Measurements from ENCODE around the gene PRKAA2. TPM values are rescaled to one million over a fixed set of nuclear protein-coding genes. Genes with fewer than 3 reads are reported as not detected.
A peak's percentile ranks its signal among the peaks of the same experiment; 100 is the strongest.

The PRKAA2 gene
- total and polyA plus RNA-seq, 2 of the 13 experiments (the other 11 are each of a cell fraction or from before 2014, with no cell fraction given) = 6.0 to 7.5 TPM

DNA sequence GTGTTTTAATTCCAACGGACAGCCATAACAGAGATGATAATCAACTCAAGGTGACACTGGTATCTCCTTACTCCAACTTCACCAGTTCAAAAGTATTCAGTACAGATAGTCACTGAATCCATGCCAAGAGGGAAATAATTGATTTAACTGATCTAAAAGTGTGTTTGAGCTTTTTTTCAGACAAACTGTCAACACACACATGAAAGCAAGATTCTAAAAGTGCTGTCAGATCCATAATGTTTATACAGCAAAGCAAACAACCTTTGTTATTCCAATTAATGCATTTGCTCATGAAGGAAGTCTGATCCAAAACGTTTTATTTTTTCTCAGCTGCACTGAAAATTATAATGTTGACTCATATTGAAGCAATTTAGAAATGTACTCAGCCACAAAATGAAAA lies 5.9 kb upstream of the PRKAA2 start (continued):
- TF ChIP-seq, protein P1, sequence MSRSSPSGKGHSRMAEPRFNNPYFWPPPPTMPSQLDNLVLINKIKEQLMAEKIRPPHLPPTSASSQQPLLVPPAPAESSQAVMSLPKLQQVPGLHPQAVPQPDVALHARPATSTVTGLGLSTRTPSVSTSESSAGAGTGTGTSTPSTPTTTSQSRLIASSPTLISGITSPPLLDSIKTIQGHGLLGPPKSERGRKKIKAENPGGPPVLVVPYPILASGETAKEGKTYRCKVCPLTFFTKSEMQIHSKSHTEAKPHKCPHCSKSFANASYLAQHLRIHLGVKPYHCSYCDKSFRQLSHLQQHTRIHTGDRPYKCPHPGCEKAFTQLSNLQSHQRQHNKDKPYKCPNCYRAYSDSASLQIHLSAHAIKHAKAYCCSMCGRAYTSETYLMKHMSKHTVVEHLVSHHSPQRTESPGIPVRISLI (CRISPR knock-in tag; IDR thresholded peaks at IDR 0.05; ENCODE audit: borderline replicate concordance) = peak; percentile 80; the same call in 1 of the 2 replicates
- TF ChIP-seq, protein P2, sequence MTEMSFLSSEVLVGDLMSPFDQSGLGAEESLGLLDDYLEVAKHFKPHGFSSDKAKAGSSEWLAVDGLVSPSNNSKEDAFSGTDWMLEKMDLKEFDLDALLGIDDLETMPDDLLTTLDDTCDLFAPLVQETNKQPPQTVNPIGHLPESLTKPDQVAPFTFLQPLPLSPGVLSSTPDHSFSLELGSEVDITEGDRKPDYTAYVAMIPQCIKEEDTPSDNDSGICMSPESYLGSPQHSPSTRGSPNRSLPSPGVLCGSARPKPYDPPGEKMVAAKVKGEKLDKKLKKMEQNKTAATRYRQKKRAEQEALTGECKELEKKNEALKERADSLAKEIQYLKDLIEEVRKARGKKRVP (CRISPR knock-in tag; IDR thresholded peaks at IDR 0.05) = no peak
- TF ChIP-seq CBX2 (IDR thresholded peaks at IDR 0.05; ENCODE audit: low read depth, low read length) = no peak
- TF ChIP-seq CBX2 (CRISPR knock-in tag; IDR thresholded peaks at IDR 0.05; ENCODE audit: low read depth) = no peak
- TF ChIP-seq ZFP36L1 (CRISPR knock-in tag; IDR thresholded peaks at IDR 0.05) = no peak
- no peak for TF ChIP-seq KDM5A (IDR thresholded peaks at IDR 0.05; ENCODE audit: borderline replicate concordance, low read length)
- peak; percentile 52; the same call in 1 of the 2 replicates for TF ChIP-seq ONECUT2 (CRISPR knock-in tag; IDR thresholded peaks at IDR 0.05)
- TF ChIP-seq, protein P3, sequence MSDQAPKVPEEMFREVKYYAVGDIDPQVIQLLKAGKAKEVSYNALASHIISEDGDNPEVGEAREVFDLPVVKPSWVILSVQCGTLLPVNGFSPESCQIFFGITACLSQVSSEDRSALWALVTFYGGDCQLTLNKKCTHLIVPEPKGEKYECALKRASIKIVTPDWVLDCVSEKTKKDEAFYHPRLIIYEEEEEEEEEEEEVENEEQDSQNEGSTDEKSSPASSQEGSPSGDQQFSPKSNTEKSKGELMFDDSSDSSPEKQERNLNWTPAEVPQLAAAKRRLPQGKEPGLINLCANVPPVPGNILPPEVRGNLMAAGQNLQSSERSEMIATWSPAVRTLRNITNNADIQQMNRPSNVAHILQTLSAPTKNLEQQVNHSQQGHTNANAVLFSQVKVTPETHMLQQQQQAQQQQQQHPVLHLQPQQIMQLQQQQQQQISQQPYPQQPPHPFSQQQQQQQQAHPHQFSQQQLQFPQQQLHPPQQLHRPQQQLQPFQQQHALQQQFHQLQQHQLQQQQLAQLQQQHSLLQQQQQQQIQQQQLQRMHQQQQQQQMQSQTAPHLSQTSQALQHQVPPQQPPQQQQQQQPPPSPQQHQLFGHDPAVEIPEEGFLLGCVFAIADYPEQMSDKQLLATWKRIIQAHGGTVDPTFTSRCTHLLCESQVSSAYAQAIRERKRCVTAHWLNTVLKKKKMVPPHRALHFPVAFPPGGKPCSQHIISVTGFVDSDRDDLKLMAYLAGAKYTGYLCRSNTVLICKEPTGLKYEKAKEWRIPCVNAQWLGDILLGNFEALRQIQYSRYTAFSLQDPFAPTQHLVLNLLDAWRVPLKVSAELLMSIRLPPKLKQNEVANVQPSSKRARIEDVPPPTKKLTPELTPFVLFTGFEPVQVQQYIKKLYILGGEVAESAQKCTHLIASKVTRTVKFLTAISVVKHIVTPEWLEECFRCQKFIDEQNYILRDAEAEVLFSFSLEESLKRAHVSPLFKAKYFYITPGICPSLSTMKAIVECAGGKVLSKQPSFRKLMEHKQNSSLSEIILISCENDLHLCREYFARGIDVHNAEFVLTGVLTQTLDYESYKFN (CRISPR knock-in tag; conservative IDR thresholded peaks at IDR 0.05) = peak; percentile 75
- TF ChIP-seq NR1H2 (CRISPR knock-in tag; IDR thresholded peaks at IDR 0.05; ENCODE audit: borderline replicate concordance, low read depth) = no peak
- TF ChIP-seq, protein P4, sequence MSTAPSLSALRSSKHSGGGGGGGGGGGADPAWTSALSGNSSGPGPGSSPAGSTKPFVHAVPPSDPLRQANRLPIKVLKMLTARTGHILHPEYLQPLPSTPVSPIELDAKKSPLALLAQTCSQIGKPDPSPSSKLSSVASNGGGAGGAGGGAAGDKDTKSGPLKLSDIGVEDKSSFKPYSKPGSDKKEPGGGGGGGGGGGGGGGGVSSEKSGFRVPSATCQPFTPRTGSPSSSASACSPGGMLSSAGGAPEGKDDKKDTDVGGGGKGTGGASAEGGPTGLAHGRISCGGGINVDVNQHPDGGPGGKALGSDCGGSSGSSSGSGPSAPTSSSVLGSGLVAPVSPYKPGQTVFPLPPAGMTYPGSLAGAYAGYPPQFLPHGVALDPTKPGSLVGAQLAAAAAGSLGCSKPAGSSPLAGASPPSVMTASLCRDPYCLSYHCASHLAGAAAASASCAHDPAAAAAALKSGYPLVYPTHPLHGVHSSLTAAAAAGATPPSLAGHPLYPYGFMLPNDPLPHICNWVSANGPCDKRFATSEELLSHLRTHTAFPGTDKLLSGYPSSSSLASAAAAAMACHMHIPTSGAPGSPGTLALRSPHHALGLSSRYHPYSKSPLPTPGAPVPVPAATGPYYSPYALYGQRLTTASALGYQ (CRISPR knock-in tag; IDR thresholded peaks at IDR 0.05) = 0 out of 2 replicates have a peak, but pooled peaks have one; percentile 37
- TF ChIP-seq ZFAT (CRISPR knock-in tag; conservative IDR thresholded peaks at IDR 0.05) = no peak
- peak; percentile 79 for TF ChIP-seq FOXA3 (CRISPR knock-in tag; IDR thresholded peaks at IDR 0.05)
- TF ChIP-seq AKAP8 (CRISPR knock-in tag; IDR thresholded peaks at IDR 0.05) = no peak
- TF ChIP-seq, protein P5, sequence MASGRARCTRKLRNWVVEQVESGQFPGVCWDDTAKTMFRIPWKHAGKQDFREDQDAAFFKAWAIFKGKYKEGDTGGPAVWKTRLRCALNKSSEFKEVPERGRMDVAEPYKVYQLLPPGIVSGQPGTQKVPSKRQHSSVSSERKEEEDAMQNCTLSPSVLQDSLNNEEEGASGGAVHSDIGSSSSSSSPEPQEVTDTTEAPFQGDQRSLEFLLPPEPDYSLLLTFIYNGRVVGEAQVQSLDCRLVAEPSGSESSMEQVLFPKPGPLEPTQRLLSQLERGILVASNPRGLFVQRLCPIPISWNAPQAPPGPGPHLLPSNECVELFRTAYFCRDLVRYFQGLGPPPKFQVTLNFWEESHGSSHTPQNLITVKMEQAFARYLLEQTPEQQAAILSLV (CRISPR knock-in tag; IDR thresholded peaks at IDR 0.05; ENCODE audit: borderline replicate concordance) = no peak
- TF ChIP-seq, protein P6, sequence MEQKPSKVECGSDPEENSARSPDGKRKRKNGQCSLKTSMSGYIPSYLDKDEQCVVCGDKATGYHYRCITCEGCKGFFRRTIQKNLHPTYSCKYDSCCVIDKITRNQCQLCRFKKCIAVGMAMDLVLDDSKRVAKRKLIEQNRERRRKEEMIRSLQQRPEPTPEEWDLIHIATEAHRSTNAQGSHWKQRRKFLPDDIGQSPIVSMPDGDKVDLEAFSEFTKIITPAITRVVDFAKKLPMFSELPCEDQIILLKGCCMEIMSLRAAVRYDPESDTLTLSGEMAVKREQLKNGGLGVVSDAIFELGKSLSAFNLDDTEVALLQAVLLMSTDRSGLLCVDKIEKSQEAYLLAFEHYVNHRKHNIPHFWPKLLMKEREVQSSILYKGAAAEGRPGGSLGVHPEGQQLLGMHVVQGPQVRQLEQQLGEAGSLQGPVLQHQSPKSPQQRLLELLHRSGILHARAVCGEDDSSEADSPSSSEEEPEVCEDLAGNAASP (CRISPR knock-in tag; IDR thresholded peaks at IDR 0.05; ENCODE audit: borderline replicate concordance) = no peak
- no peak for TF ChIP-seq THAP11 (CRISPR knock-in tag; IDR thresholded peaks at IDR 0.05)
- TF ChIP-seq ELF3 (CRISPR knock-in tag; IDR thresholded peaks at IDR 0.05) = 0 out of 2 replicates have a peak, but pooled peaks have one; percentile 19
- TF ChIP-seq, protein P7, sequence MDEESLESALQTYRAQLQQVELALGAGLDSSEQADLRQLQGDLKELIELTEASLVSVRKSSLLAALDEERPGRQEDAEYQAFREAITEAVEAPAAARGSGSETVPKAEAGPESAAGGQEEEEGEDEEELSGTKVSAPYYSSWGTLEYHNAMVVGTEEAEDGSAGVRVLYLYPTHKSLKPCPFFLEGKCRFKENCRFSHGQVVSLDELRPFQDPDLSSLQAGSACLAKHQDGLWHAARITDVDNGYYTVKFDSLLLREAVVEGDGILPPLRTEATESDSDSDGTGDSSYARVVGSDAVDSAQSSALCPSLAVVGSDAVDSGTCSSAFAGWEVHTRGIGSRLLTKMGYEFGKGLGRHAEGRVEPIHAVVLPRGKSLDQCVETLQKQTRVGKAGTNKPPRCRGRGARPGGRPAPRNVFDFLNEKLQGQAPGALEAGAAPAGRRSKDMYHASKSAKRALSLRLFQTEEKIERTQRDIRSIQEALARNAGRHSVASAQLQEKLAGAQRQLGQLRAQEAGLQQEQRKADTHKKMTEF (CRISPR knock-in tag; IDR thresholded peaks at IDR 0.05) = 0 out of 2 replicates have a peak, but pooled peaks have one; percentile 37

Data from HepG2 (cell line).